ENCODE data around the gene NRXN3. TPM values are rescaled to one million over a fixed set of nuclear protein-coding genes. Genes with fewer than 3 reads are reported as not detected.

The NRXN3 gene
- total RNA-seq, 1 experiment from 2014 or later, result not detected

GRCh38 chr14:78196323-78196722, 26.1 kb downstream of the NRXN3 start:
- Mint-ChIP-seq H3K27me3 (ENCODE audit: unreplicated experiment) (peaks cover 100% of the 10 kb centered on the region), H3K36me3 (ENCODE audit: insufficient read depth, unreplicated experiment) (no peaks in the 10 kb centered on the region), H3K4me3 (ENCODE audit: low read depth, unreplicated experiment) (no peak overlapping the region), H3K9me3 (ENCODE audit: low read depth, unreplicated experiment) (peaks cover 3% of the 10 kb centered on the region), H3K4me1 (ENCODE audit: low read depth, unreplicated experiment) (no peaks in the 10 kb centered on the region), H3K27ac (ENCODE audit: unreplicated experiment) (no peak overlapping the region)
- CTCF ChIA-PET, result no interaction called here
- no peak for DNase-seq
- BruUV-seq (replicated peaks), result no TSS peak
- no peak for TF ChIP-seq CTCF (IDR thresholded peaks at IDR 0.05; ENCODE audit: unreplicated experiment)
- intact Hi-C loops (cut with micrococcal nuclease; ENCODE audit: unreplicated experiment), result no loop called here

GRCh38 chr14:78197051-78197450, 26.9 kb downstream of the NRXN3 start:
- peaks cover 3% of the 10 kb centered on the region for H3K9me3 Mint-ChIP-seq (ENCODE audit: low read depth, unreplicated experiment)
- intact Hi-C loops (cut with micrococcal nuclease; ENCODE audit: unreplicated experiment), result no loop called here

GRCh38 chr14:78202163-78202562, 32.0 kb downstream of the NRXN3 start:
- intact Hi-C loops (cut with micrococcal nuclease; ENCODE audit: unreplicated experiment), result no loop called here
- BruUV-seq (replicated peaks), result no TSS peak
- H3K27ac Mint-ChIP-seq (ENCODE audit: unreplicated experiment), result no peak overlapping the region

More at GRCh38 chr14:78197051-78197450, 26.9 kb downstream of the NRXN3 start:
- no TSS peak for BruUV-seq (replicated peaks)
- CTCF ChIA-PET, result interaction anchor here (0.5 kb wide), 1 partner anchor 18 kb away, joined by 4 read pairs; no protein-coding TSS in a partner anchor
- Mint-ChIP-seq H3K4me3 (ENCODE audit: low read depth, unreplicated experiment) (no peak overlapping the region), H3K36me3 (ENCODE audit: insufficient read depth, unreplicated experiment) (no peaks in the 10 kb centered on the region), H3K27ac (ENCODE audit: unreplicated experiment) (no peak overlapping the region), H3K27me3 (ENCODE audit: unreplicated experiment) (peaks cover 100% of the 10 kb centered on the region), H3K4me1 (ENCODE audit: low read depth, unreplicated experiment) (no peaks in the 10 kb centered on the region)
- no peak for DNase-seq
- no peak for TF ChIP-seq CTCF (IDR thresholded peaks at IDR 0.05; ENCODE audit: unreplicated experiment)

GRCh38 chr14:78202976-78203375, 32.8 kb downstream of the NRXN3 start:
- BruUV-seq (replicated peaks), result no TSS peak
- Mint-ChIP-seq H3K27ac (ENCODE audit: unreplicated experiment) (no peak overlapping the region), H3K9me3 (ENCODE audit: low read depth, unreplicated experiment) (no peaks in the 10 kb centered on the region), H3K4me1 (ENCODE audit: low read depth, unreplicated experiment) (no peaks in the 10 kb centered on the region), H3K27me3 (ENCODE audit: unreplicated experiment) (peaks cover 93% of the 10 kb centered on the region), H3K4me3 (ENCODE audit: low read depth, unreplicated experiment) (no peak overlapping the region), H3K36me3 (ENCODE audit: insufficient read depth, unreplicated experiment) (no peaks in the 10 kb centered on the region)
- intact Hi-C loops (cut with micrococcal nuclease; ENCODE audit: unreplicated experiment), result no loop called here
- TF ChIP-seq CTCF (IDR thresholded peaks at IDR 0.05; ENCODE audit: unreplicated experiment), result no peak
- CTCF ChIA-PET, result no interaction called here
- DNase-seq, result no peak

More at GRCh38 chr14:78202163-78202562, 32.0 kb downstream of the NRXN3 start:
- Mint-ChIP-seq H3K4me3 (ENCODE audit: low read depth, unreplicated experiment) (no peak overlapping the region), H3K27me3 (ENCODE audit: unreplicated experiment) (peaks cover 94% of the 10 kb centered on the region), H3K4me1 (ENCODE audit: low read depth, unreplicated experiment) (no peaks in the 10 kb centered on the region), H3K36me3 (ENCODE audit: insufficient read depth, unreplicated experiment) (no peaks in the 10 kb centered on the region), H3K9me3 (ENCODE audit: low read depth, unreplicated experiment) (no peaks in the 10 kb centered on the region)
- TF ChIP-seq CTCF (IDR thresholded peaks at IDR 0.05; ENCODE audit: unreplicated experiment), result no peak
- CTCF ChIA-PET, result no interaction called here
- no peak for DNase-seq
